Hematopoietic multipotent progenitor cell treated with erythropoietin and hydrocortisone succinate and interleukin-3 and kit ligand, for 4 days (in vitro differentiated cells): ENCODE results near the gene SEMA3C.

Source experiments
- DNase-seq: peaks from one replicate; pipeline ENCODE4 v3.0.0-alpha.2; 2015

SEMA3C gene

DNA sequence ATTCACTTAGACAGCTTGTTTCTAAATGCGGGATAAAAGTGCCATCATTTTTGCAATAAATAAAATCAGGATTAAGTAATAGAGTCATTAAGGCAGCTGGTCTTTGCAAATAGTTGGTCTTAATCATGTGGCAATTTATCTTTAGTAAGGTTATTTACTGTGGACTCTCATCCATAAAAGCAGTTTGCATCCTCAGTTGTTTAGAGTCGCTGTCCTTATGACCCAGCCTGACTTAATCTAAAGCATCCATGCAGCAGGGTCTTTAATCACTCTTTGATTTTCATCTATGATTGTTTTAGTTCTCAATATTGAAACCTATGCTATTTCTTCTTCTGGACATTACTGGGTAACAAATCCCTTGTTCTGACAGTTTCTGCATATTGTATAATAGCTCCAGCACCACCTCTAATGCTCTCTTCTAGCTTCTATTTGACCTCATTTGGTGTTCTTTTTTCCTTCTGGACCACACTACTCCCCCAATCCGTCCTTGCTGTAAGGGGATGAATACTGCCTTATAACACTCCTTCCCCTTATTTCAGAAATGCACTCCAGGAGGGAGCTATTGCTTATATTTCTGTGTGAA lies 185.4 kb downstream of the SEMA3C start:
- DNase-seq: no peak

GRCh38 chr7:80732630-80733029 lies 186.2 kb downstream of the SEMA3C start:
- peak; percentile 22 for DNase-seq

DNA sequence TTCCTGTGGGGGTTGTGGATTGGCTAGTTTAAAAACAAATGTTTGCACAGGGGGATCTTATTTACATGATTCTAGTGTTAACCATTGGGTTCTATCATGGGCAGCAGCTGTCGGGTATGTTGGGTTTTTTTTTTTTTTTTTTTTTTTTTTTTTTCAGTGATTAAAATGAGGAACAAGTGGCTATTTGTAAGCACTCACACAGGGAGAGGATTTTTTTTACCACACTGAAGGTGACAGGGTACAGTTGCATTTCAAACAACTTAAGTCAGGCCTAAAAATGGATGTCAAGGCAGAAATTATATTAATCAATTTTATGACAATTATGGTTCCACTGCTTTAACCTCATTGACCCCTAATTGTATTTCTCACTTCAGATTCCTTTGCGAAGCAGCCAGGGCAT lies 187.6 kb downstream of the SEMA3C start:
- peak; percentile 42 for DNase-seq

DNA sequence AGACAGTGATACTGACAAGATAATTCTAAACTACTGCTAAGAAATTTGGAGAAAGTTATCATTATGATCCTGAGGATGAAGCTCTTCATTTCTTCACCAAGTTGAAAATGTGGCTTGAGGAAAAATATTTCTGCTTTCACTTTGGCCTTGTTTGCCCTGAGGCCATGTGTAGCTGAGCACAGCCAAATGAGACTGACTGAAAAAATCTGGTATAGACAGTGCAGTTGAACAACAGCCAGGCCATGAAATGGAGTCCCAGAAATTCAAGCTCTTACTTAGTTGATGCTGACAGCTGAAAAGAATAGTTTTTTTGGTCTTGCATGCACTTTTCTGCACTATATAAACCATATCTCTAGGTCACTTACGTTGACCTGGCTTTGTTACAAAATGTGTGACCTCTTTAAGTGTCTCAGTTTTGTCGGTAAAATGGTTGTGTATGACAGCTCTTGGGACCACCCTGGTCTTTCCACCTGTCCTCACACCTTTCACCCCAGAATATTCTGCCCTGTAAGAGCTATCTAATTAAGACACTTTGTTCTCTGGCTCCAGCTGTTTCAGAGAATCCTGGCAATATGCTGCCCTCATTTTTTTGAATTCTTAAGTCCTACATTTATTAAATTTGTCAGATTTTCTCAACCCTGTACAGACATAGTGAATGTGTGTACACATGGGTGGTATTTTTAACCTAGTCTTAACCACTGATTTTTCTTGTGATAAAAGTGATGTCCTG lies 189.1 kb downstream of the SEMA3C start:
- DNase-seq: no peak

DNA sequence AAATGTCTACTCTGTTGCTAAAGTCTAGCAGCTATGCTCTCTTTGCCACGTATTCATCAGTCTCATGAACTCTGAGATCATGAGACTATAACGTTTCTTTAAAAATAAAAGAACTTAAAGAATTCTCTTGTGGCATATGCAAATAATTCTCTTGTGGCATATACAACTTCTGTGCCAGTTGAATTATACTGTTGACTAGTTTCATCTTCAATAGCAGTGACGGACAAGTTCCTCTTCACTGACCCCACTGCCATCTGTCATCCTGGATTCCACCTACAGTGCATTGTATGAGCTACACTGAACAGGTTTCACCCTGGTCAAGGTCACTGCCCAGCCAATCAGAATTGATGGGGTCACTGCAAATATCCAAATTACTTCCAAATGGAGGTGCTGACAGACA lies 192.2 kb downstream of the SEMA3C start:
- DNase-seq: no peak

DNA sequence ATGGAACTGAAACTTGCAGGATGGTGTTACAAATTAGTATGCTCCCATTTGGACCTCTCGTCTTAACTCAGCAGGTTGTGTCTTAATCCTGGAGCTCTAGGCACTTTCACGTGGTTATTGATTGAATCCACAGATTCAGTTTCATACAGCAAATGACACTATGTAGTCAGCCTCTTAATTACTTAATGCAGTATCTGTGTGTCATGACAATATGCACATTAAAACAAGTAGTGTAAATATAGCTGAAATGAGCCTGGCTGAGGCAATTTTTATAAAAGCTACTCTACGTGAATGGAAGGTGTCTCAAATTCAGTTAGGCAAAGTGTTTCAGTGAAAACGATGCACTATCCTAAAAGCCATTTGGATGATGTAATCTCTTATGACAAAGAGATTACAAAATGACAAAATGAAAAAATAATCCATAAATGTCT lies 193.7 kb downstream of the SEMA3C start:
- DNase-seq: no peak

DNA sequence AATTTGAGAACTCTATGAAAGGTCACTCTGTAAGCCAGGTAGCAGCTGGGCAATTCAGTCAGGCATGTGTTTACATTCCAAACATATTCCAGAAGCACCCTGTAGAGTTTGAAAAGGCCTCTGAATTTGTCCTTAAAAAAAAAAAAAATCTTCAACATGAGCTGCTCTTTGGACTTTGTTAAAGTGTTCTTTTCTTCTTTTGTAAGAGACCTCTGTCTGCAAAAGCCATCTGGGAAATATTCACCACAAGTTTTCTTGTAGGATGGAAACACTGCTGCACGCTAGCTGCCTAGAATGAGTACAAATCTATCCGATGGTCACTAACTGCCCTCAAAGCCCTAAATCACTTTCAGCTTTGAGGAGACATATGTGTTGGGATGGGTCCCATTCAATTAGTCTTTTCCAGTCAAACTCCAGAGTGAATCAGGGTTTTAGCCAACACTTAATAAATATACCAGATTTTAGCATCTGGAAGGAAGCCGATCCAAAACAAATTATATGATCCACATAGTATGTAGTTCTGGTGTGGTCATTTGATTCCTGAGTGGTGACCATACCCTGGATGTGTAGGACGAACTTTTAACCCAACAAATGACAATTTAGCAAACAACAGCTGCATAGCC lies 194.5 kb downstream of the SEMA3C start:
- DNase-seq: no peak

DNA sequence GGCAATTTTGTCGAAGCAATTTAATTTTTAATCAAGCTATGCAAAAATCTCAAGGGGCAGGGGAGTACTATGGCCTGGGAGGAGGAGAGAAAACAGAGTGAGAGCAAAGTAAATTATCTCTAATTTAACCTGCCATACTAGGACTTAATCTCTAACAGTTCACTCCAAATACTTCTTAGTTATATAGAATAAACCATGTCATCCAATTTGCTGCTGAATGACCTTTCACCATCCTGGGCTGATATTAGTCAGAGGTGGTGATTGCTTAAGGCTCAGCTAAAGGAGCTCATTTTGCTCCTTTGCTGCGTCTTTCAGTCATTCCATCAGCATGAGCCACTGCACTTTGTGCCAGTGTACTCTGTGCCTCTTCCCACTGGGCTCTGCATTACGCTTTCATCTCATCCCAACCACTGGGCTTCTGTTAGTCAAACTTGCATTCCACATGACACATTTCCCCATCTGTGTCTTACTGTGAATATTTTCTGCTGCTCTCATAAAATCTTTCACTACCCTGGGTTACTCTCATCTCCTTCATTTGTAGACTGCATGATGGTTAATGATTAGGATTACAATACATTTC lies 196.1 kb downstream of the SEMA3C start:
- DNase-seq: no peak

DNA sequence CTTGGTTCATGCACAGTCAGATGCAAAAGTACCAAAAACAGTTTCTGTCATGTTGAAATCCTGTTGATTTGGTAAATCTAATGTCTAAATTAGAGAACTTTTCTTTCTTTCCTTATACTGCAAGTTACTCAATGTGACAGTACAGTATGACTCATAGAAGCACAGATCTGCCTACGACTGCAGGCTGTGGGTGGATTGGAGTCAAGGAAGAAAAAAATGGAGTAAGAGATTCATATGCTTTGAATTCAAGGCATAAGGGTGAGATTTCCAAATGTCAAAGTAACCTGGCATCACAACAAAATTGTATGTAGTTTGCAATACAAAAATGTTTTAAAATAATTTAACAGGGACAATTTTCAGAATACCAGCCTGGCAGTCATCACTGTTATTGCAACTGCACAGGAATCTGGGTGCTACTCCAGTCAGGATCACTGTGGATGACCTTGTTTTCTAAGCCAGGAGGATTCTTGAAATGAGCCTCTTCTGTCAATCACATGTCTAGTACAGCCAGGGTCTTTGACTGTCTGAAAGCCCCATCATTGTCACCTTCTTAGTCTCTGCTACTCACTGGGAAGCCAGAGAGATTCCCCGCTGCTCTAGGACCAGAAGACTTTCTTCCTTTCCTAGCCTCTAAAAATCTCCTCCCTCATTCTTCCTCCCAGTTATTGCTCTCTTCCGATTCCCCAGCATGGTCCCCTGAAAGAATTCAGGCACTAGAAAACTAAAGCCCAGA lies 196.8 kb downstream of the SEMA3C start:
- DNase-seq: peak; percentile 38

DNA sequence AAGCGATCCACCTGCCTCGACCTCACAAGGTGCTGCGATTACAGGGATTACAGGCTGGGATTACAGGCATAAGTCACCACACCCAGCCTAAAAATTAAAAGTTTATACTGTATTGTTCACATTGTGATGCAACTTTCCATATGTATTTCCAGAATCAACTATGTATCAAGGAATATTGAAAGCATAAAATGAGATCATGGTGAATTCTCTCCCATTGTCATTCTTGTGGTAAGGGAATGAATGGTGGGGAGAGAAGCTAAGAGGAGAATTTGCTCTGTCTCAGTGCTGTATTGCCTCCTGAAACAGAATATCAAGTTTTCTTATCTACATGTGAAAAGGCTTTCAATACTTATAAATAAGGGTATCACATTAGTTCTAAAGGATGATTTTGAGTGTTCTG lies 198.7 kb downstream of the SEMA3C start:
- DNase-seq: no peak

DNA sequence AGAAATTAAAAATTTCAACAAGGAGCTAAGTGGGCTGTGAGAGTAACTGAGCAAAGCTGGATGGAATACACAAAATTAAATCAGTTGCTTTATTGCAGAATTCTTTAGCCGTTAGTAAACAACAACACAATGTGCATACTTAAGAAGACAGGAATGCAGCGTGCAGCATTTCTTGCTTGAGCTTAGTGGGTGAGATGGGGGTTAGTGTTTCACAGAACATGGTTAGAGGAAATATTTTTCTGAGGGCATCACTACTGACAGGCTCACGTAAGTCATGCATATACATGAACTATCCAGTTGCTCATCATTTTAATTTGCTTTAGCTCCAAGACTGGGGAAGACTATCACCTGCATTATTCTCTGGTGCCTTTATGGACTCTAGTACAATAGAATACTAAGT lies 199.6 kb downstream of the SEMA3C start:
- DNase-seq: no peak

- no peak for DNase-seq
Measured at GRCh38 chr7:80711531-80711930, 207.3 kb downstream of the SEMA3C start.

- DNase-seq: peak; percentile 76
Measured at GRCh38 chr7:80708123-80708522, 210.7 kb downstream of the SEMA3C start.

DNA sequence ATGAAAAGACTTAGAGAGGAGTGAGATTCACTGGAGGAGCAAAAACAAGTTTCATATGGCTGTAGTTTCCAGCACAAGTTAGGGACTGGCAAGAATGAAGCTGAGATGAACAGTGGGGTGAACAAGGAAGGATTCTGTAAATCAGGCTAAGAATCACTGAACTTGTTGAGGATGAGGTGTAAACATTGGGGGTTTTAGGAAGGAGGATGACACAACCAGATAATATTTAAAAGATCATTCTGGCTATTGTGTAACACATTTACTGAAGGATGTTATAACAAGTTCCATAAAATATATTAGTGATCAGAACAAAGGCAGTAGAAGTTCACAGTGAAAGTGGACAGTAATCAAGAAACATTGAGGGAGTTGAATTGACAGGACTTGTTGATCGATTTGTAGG lies 211.5 kb downstream of the SEMA3C start:
- no peak for DNase-seq

DNA sequence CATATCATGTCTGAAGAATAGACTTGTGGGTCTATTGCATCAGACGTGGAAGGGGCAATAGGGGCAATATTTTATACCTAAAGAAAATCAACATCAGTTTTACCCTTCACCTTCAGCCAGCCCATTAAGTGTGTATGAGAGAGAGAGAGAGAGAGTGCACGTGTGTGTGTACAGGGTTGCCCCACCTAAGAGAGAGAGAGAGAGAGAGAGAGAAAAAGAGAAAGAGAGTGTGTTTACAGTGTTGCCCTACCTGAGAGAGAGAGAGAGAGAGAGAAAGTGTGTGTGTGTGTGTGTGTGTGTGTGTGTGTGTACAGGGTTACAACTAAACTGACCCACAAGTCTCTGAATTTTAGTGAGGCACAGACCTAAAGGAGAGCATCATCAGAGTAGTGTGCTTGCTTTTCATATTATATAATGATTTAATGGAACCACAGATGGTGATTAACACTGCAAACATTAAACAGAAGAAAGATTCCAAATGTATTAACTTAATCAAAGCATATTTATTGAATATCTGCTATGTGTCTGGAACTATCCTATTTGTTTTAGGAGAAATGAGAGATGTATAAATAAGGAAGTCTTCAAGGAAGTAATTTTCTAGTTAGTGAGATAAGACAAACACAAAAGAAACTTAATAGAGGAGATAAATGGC lies 213.6 kb downstream of the SEMA3C start:
- no peak for DNase-seq

- DNase-seq: no peak
Measured at GRCh38 chr7:80703272-80703671, 215.6 kb downstream of the SEMA3C start.

GRCh38 chr7:80699721-80700256 lies 219.1 kb downstream of the SEMA3C start:
- no peak for DNase-seq

DNA sequence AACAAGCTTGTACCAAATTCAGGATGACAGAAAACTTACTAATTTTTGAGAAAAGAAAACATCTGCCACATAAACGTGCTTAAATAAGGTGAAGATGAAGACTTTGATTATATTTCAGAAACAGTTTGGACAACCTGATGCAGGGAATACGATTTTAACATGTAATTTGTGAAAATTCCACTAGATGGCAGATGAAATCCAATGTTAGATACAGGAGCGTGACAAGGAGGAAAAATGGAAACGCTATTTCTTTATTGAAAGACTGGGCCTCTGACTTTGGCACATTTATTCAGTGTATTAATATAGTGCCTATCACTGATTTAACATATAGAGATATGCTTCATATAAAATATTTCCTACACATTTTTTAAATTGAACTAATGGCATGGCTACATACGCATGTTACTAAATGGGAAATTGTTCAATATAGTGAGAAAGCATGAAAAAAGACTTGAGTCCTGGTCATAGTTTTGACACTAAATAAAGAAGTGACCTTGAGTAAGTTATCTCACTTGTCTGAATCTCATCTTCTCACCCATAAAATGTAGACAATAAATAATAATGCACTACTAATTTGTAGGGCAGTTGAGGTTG lies 219.7 kb downstream of the SEMA3C start:
- peak; percentile 82 for DNase-seq
